ENCODE measurements around the gene PTGER4.
"Not testable (repeated sequence)": the region's sequence is repeated elsewhere in the genome, so short reads cannot be mapped to it uniquely, and the experiment has no call there.

Gene PTGER4

DNA sequence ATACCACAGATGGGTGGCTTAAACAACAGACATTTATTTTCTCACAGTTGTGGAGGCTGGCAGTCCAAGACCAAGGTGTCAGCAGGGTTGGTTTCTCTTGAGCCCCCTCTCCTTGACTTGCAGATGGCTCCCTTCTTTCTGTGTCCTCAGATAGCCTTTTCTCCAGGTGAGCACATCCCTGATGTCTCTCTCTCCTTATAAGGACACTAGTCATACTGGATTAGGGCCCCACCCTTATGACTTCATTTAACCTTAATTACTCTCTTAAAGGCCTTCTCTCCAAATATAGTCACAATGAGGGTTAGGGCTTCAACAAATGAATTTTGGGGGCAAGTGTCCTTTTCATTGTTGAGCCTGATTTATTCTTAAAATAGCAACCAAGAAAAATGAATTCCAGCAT is 14.7 kb downstream of the PTGER4 start:
- no peak for DNase-seq

DNA sequence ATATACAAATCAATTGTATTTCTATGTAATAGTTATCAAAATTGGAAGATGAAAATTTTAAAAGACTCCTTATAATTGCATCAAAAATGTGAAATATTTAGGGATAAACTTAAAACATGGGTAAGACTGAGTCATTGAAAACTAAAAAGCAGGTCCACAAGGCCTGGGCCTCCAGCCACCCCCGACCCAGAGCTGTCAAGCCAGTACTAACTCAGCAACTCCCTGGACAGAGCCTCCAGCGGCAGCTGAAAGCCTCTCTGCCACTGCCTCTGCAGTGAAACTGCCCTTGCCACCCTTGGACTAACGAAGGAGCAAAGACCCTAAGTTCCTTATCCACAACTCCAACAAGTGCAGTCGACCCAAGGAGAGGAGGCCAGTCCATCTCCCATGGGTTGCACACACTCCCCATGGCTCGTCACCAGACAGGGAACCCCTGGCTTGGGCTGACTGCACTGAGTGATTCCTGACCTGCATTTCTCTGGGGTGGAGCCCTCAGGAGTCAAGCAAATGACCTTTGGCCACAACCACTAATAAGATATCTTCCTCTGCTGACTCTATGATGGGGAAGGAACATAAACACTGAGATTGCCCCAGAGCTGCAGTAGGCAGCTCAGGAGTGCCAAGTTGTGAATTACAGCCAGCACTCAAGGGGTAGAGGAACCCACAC is 20.5 kb downstream of the PTGER4 start:
- DNase-seq = no peak

DNA sequence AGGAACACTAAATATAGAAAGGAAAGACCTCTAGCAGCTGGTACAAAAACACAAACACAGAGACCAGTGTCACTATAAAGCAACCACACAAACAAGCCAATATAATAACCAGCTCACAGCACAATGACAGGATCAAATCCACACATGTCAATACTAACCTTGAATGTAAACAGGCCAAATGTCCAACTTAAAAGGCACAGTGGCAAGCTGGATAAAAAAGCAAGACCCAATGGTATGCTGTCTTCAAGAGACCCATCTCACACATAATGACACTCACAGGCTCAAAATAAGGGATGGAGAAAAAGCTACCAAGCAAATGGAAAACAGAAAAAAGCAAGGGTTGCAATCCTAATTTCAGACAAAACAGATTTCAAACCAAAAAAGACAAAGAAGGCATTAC is 22.3 kb downstream of the PTGER4 start:
- not testable (repeated sequence) for DNase-seq

DNA sequence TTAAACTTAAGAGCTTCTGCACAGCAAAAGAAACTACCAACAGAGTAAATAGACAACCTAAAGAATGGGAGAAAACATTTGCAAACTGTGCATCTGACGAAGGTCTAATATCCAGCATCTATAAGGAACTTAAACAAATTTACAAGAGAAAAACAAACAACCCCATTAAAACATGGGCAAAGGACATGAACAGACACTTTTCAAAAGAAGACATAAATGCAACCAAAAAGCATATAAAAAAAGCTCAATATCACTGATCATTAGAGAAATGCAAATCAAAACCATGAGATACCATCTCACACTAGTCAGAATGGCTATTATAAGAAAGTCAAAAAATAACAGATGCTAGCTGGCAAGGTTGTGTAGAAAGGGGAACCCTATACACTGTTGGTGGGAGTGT is 25.8 kb downstream of the PTGER4 start:
- DNase-seq = not testable (repeated sequence)

DNA sequence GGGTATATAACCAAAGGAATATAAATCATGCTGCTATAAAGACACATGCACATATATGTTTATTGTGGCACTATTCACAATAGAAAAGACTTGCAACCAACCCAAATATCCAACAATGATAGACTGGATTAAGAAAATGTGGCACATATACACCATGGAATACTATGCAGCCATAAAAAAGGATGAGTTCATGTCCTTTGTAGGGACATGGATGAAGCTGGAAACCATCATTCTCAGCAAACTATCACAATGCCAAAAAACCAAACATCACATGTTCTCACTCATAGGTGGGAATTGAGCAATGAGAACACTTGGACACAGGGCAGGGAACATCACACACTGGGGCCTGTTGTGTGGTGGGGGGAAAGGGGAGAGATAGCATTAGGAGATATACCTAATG is 30.9 kb downstream of the PTGER4 start:
- DNase-seq = not testable (repeated sequence)

DNA sequence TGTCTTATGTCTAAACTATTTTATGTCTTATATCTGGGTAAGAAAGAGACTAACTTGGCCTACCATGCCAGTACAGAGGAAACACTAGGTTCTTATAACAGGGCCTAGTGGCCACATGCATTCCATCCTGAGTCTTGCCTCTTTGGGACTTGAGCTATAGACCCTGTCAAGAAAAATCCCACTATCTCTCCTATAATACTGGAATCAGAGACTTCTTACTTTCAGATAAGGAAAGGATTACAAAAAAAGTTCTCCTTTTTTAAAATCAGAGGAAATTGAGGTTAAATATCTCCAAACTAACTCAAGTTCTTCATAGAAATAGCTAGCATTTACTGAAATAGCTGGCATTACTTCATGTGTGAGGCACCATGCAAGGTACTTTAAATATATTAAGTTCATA is 34.3 kb downstream of the PTGER4 start:
- no peak for DNase-seq

DNA sequence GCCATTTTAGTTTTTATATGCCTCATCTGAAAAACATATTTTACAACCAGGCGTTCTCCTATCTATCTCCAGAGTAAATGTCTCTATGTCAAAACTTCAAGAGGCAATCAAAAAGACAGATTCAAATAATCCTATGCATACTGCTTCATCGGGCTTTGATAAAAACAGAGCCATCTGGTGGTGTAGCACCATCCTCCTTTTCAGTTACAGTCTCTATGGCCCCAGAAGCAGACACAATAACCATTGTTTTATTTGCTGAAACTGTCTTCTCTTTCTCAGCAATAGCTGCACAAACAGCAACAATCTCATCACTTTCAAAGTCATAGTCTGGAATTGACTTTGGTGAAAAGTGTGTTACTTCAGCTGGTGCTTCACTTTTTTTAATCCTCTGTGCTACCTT is 36.3 kb downstream of the PTGER4 start:
- no peak for DNase-seq

DNA sequence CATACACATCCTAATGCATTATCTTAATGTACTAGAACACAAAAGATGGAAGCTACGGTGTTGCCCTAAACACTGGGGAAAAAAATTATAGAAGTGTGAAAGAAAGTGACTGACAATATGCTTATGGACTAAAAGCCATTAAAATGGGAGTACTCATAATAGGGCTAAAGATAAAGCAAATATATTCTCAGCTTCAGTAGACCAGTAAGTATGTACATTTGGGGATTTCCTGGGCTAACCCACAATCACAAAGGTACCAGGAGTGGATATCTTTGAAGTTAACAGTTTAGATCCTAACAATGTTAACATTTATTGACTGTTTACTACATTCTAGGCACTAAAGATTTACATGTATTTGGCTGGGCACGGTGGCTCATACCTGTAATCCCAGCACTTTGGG is 36.9 kb downstream of the PTGER4 start:
- DNase-seq = no peak

DNA sequence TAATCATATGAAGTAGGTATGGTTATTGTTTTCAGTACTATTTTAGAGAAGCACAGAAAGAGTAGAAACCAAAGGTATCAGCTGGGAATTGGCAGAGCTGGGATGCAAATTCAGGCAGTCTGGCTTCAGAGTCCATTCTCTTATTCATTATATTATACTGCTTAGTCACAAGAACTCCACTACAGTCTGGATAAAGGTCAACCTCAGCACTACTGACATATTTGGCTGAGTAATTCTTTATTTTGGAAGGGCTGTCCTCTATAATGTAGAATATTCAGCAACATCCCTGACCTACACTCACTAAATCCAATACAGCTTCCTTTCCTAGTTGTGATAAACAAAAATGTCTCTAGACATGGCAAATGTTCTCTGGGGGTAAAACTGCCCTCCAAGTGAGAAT is 37.6 kb downstream of the PTGER4 start:
- no peak for DNase-seq

DNA sequence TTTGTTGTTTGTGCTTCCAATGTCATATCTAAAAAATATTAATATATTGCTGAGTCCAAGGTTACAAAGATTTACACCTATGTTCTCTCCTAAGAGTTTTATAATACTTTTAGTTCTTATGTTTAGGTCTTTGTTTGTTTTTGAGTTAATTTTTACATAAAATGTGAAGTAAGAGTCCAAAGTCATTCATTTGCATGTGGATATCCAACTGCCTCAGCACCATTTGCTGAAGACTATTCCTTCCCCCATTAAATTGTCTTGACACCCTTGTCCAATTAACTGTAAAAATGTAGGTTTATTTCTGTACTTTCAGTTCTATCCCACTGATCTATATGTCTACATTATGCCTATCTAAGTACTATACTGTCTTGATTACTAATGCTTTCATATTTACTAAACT is 40.4 kb downstream of the PTGER4 start:
- DNase-seq = no peak

DNA sequence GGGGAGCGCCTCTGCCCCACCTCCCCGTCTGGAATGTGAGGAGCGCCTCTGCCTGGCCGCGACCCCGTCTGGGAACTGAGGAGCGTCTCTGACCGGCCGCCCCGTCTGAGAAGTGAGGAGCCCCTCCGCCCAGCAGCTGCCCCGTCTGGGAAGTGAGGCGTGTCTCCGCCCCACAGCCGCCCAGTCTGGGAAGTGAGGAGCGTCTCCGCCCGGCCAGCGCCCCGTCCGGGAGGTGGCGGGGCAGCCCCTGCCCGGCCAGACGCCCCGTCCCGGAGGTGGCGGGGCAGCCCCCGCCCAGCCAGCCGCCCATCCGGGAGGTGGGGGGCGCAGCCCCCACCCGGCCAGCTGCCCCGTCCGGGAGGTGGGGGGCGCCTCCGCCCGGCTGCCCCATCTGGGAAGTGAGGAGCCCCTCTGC is 42.8 kb downstream of the PTGER4 start:
- not testable (repeated sequence) for DNase-seq

DNA sequence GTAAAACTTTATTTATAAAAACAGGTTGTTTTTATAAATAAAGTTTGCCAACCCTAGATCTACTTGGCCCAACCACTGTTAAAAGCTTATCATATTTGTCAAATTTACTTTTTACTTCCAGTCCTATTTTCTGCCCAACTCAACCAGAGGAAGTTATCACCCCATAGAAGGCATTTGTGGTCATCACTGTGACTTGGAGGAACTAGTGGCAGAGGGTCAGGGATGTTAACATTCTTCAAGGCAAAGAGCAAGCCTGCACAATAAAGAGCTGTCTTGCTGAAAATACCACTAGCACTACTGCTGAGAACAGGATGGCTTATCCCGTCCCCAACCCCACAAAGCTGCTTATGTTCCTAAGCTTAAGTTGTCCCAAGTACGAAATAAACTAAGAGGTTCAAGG is 53.7 kb downstream of the PTGER4 start:
- no peak for DNase-seq

DNA sequence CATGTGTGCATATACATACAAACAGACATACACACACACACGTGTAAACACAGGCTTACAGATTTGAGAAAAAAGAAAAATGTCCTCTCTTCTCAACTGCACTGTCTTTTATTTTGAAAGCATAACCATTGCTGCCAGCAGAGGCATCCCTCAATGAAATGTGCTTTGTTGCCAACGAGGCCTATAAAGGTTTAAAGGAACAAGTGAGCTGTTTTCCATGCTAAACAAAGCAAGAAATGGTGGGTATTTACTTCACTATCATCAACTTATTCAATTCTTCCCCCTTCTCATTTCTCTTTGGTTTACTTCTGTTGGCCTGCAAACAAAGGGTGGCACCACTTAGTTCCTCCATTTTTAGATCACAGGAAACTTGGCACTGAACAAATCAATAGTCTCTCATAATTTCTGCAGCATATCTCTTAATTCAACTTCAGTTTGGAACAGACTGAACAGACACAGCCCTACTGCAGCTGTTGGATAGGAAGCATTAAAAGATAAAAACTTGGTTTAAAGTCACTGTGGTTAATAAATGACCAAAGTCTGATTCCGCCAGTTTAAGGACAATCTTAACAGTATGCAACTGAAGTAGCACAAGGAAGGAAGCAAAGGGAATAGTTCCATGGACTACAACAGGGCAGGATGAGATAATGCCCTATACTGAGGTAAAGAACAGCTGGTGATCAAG is 54.3 kb downstream of the PTGER4 start:
- DNase-seq = no peak

DNA sequence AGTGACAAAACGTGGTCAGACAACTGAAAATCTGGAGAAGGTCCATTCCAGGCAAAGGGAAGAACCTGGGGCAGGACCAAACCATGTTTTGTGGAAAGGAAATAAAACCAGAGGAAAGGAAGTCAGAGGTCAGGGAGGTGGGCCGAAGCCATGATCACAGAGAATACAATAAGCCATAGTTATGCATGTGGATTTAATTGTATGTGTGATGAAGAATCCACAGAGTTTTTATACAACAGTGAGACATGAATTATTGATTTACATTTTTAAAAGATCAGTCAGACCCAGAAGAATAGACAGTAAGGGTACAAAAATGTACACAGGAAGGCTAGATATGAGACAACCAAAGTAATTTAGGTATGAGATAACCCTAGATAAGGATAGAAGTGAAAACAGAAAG is 55.3 kb downstream of the PTGER4 start:
- DNase-seq = no peak

DNA sequence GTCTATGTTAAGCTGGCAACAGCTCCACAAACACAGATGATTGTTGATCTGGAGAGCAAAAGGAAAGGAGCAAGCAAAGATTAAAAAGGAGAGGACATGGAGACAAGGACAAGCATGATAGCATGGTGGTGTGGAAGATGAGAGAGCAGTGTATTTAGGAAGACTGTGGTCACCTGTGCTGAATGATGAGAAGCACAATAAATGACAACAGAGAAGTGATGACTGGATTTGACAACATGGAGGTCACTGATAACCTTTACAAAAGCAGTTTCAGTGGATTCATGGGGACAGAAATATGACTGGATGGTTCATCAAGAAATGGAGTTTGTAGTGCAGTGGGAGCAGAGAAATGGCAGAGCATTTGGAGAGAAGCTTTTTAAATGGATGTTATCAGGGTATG is 55.9 kb downstream of the PTGER4 start:
- DNase-seq = no peak

DNA sequence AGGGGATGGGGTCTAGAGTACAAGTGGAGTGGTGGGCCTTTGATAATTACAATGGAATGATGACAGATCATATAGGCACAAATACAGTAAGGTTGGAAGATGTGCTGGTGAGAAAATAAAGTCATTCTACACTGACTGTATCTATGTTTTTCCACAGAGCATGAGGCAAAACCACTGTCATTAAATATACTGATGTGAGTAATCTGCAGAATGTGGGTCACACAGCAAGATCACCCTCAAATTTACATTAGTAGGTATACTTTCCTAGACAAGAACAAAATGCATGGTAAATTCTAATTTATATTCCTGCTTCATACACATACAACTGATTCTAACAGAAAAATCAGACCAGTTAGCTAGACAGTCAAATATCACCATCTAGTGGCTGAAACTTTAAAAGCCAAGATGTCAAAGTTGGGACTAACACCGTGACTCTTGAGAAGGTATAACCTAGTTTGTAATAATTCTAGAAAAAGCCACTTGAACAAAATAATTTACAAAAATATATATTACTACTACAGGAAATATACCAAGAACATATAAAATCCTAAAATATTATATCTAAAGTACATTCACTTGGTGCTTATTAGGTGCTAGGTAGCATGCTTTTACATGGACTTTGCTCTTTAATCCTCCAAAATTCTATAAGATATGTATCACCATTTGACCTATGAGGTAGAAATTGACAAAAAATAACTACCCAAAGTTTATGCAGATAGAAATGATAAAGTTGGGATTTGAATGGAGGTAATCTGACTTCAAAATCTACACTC is 56.6 kb downstream of the PTGER4 start:
- DNase-seq = no peak

DNA sequence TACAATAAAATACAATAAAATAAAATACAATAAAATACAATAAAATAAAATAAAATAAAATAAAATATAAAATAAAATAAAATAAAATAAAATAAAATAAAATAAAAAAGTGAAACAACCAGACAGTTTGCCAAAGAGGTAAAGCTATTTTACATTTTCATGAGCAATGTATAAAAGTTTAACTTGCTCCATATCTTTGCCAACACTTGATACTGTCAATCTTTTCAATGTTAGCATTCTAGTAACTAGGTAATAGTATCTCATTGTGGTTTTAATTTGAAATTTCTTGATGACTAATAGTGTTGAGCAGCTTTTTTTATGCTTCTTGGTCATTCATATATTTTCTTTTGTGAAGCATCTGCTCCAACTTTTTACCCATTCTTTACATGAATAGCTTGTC is 58.8 kb downstream of the PTGER4 start:
- DNase-seq = no peak
